GM21423 (cell line): Measurements from ENCODE around the gene MDFI.

Experiments used
- ATAC-seq: cut with Tn5 transposase; IDR thresholded peaks from one replicate; pipeline ENCODE4 v1.9.1; 2021; ENCODE audit warnings: mild to moderate bottlenecking, moderate library complexity; ENCODE audit not compliant: unreplicated experiment

The MDFI gene

GRCh38 chr6:41684311-41685180 lies 46.3 kb downstream of the MDFI start:
- no peak for ATAC-seq

- ATAC-seq: no peak
These were observed 47.5 kb downstream of the MDFI start for GRCh38 chr6:41685641-41686380.

GRCh38 chr6:41687501-41688175 lies 49.4 kb downstream of the MDFI start:
- no peak for ATAC-seq

- no peak for ATAC-seq
These were observed 50.1 kb downstream of the MDFI start for GRCh38 chr6:41688256-41688965.

DNA sequence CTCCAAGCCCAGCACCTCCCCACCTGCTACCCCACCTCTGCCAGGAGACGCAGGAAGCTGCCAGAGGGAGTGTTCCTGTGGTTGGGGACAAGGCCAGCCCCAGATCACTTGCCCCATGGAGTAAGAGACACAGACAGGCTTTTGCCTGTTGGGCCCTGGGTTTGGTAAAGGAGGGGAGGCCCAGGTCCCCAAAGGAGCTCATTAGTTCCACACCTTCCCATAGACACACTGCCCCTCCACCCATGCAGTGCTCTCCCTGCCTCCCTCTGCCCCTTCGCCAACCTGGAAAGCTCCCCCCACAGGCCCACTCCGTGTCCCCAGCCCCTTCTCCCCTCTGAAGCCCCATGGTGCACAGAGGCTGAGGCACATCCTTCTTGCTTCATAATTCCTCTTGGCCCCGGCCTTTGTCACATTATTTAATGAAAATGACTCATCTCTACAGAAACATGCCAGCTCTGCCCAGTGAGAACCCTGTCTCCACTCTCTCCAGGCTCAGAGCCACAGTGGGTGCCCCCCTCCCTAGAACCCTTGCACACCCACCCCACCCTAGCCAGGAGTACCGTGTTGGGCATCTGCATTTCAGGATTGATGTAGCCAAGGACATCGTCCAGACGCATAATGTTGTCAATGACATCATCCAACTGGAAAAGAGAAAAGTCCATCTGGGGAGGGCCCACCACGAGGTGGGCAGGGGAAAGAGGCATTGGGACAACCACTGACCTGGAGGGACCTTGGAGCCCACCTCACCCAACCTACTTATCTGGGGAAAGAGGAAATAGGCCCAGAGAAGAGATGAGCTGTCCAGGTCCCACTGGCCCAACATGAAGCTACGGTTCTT lies 51.1 kb downstream of the MDFI start:
- no peak for ATAC-seq

DNA sequence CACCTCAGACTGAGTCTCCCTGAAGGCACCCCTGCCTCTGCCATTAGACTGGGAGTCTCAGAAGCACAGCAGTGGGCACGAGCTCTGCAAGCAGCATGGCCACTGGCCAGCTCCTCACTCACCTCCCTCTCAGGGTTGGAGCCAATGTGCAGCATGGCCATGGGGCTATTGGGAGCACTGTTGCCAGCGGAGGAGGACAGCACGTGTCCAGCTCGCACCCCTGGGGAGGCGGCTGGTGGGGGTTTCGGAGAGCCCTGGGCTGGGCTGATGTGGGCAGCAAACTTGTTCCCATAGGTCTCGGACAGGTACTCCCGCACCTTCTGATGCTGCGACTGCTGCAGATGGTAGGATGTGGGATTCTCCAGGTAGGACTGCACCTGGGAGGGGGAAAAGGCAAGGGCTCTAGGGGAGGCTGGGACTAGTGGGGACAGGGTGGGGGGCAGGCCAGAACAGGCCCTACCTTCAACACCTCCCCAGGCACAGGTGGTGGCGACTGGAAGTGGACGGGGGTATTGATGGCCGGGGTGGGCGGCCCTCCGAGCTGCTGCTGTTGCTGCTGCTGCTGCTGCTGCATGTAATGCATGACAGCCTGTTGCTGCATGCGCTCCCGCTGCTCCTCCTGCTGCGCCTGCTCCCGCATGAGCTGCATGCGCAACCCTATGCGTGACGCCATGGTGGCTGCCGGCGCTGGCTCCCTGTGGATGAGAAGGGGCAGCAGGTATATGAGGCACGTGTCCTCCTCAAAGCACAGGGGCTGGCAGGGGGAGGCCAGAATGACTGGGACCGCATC lies 52.5 kb downstream of the MDFI start:
- ATAC-seq: no peak

- no peak for ATAC-seq
These were observed 53.3 kb downstream of the MDFI start for GRCh38 chr6:41691426-41692079.

- no peak for ATAC-seq
These were observed 53.9 kb downstream of the MDFI start for GRCh38 chr6:41692080-41692675.

GRCh38 chr6:41692730-41693129 lies 54.5 kb downstream of the MDFI start:
- no peak for ATAC-seq

DNA sequence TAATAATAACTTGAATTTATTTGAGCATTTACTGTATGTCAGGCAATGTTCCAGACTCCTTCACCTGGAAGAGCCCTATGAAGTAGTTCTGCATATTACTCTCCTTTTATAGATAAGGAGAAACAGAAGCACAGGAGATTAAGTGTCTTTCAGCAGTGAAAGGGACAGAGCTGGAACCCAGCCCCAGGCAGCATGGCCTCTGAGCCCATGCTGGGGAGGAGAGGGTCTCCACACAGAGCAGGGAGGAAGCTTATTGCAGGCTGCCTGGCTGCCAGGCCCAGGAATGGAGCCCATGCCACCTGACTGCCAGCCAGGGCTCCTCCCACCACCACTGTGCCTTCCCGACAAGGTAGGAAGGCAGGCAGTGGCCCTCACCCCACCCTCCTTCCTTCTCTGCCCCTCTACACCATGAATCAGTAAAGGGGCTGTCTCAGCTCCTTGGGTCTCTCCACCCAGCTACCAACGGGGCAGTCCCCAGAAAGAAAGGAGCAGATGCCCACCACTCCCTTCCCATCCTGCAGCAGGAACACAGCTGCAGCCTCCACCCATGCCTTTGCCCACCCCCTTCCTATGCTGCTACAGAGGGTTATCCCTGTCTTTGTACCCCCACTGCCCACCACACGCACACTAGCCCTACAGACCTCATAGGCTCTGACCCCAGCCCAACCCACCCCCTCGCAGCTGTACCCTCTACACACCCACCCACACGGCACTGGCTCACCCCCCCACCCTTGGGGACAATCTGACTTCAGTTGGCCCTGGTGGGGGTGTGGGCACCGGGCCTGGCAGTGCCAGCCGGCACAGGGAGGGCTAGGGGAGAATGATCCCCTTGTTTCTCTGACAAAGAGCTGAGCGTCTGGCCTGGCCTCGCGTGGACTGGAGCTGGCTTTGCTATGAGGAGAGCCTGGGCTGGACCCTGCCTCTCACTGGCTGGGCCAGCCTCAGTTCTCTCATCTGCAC lies 55.3 kb downstream of the MDFI start:
- no peak for ATAC-seq

GRCh38 chr6:41694815-41695526 lies 56.7 kb downstream of the MDFI start:
- ATAC-seq: no peak

GRCh38 chr6:41695825-41696224 lies 57.6 kb downstream of the MDFI start:
- no peak for ATAC-seq

DNA sequence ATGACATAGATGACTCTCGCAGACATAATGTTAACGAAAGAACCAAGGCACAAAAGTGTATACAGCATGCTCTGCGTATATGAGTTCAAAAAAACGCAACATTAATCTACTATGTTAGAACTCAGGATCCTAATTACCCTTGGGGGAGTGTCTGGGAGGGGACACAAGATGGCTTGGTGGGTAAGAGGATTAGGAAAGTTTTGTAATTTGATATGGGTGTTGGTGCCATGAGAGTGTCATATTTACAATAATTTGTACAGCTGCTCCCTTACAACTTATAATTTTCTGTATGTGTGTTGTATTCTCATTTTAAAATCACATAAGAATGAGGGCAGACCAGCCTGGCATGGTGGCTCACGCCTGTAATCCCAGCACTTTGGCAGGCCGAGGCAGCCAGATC lies 58.5 kb downstream of the MDFI start:
- ATAC-seq: no peak

GRCh38 chr6:41697861-41698781 lies 59.9 kb downstream of the MDFI start:
- ATAC-seq: no peak

DNA sequence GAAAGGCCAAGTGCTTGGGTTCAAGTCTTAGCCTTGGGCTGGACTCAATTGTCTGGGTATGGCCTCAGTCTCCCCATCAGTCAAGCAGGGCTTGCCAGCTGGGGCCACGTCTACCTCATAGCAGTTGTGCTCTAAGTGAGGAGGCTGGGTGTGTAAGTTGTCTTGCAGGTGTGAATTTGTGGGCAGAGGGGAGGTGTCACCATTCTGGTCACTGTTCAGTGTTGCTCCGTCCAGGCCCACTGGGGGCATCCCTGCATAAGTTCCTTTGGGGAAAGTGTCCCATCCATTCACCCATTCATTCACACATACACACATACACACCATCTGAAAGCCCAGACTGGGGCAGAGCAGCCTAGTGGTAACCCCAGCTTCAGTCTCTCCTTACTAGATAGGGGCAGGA lies 60.8 kb downstream of the MDFI start:
- no peak for ATAC-seq
